Measurements from ENCODE around the gene MUC21.

- TF ChIP-seq POLR2AphosphoS5 (IDR thresholded peaks at IDR 0.05) (no peak), CTCF (IDR thresholded peaks at IDR 0.05) (no peak), POLR2A (IDR thresholded peaks at IDR 0.05) (no peak)
Measured at GRCh38 chr6:30983439-30983838, at the start of gene MUC21.

Data from breast epithelium (tissue), 3 donors.